GM21360 (cell line): ENCODE measurements around the gene TP73.
A peak's percentile ranks its signal among the peaks of the same experiment; 100 is the strongest.
"Not testable (repeated sequence)": the region's sequence is repeated elsewhere in the genome, so short reads cannot be mapped to it uniquely, and the experiment has no call there.

Experiments
- ATAC-seq: cut with Tn5 transposase; IDR thresholded peaks from one replicate; pipeline ENCODE4 v1.9.1; 2021; ENCODE audit warnings: mild to moderate bottlenecking, moderate library complexity; ENCODE audit not compliant: unreplicated experiment

Gene TP73

GRCh38 chr1:3740042-3740441 lies 87.7 kb downstream of the TP73 start:
- ATAC-seq: no peak

GRCh38 chr1:3740752-3741151 lies 88.4 kb downstream of the TP73 start:
- no peak for ATAC-seq

GRCh38 chr1:3741566-3742438 lies 89.5 kb downstream of the TP73 start:
- no peak for ATAC-seq

- ATAC-seq: no peak
Measured at GRCh38 chr1:3742439-3743298, 90.4 kb downstream of the TP73 start.

GRCh38 chr1:3743421-3743820 lies 91.1 kb downstream of the TP73 start:
- no peak for ATAC-seq

GRCh38 chr1:3743826-3744225 lies 91.5 kb downstream of the TP73 start:
- no peak for ATAC-seq

- ATAC-seq: no peak
Measured at GRCh38 chr1:3744646-3745045, 92.3 kb downstream of the TP73 start.

- no peak for ATAC-seq
Measured at GRCh38 chr1:3745071-3745470, 92.8 kb downstream of the TP73 start.

GRCh38 chr1:3745590-3746381 lies 93.5 kb downstream of the TP73 start:
- ATAC-seq: no peak

GRCh38 chr1:3746389-3746829 lies 94.1 kb downstream of the TP73 start:
- peak; percentile 17 for ATAC-seq

GRCh38 chr1:3746830-3747521 lies 94.7 kb downstream of the TP73 start:
- ATAC-seq: peak; percentile 86

GRCh38 chr1:3747522-3747848 lies 95.2 kb downstream of the TP73 start:
- ATAC-seq: no peak

- no peak for ATAC-seq
Measured at GRCh38 chr1:3747903-3748302, 95.6 kb downstream of the TP73 start.

- ATAC-seq: not testable (repeated sequence)
Measured at GRCh38 chr1:3748316-3748900, 96.1 kb downstream of the TP73 start.

- ATAC-seq: no peak
Measured at GRCh38 chr1:3749512-3749911, 97.2 kb downstream of the TP73 start.

- ATAC-seq: no peak
Measured at GRCh38 chr1:3750741-3751140, 98.4 kb downstream of the TP73 start.

- no peak for ATAC-seq
Measured at GRCh38 chr1:3752400-3752945, 100.2 kb downstream of the TP73 start, which contains the start of gene CCDC27. CCDC27 (plus strand) TSS chr1:3752450; CDS start chr1:3752482, 32 bp downstream.

GRCh38 chr1:3753656-3754454 lies 101.5 kb downstream of the TP73 start:
- ATAC-seq: no peak

GRCh38 chr1:3756394-3756793 lies 104.1 kb downstream of the TP73 start:
- no peak for ATAC-seq
